HCT116 (cell line): ENCODE measurements around the gene MXD3. TPM values are rescaled to one million over a fixed set of nuclear protein-coding genes. Genes with fewer than 3 reads are reported as not detected.

Experiments
- ATAC-seq: fragments of 200-7000 bp; cut with Tn5 transposase; 2 replicates; pipeline ENCODE4 v1.9.1; 2020; ENCODE audit warnings: mild to moderate bottlenecking, moderate library complexity
- BruUV-seq: library from RNA; stranded (reverse); fragments of 400-500 nt; replicated peaks from 2 replicates; lab custom pipeline; 2021; lab: Mats Ljungman, UMichigan
- CTCF ChIA-PET: fragments of 300-600 bp; sonication (Branson Sonifier 250); formaldehyde crosslinking; loops from one replicate; lab custom pipeline; 2021; ENCODE audit warnings: antibody characterized with exemption; lab: Charles Lee
- POLR2A ChIA-PET: fragments of 300-600, 350-600 bp; sonication (Branson Sonifier 250); formaldehyde crosslinking; loops from one replicate; lab custom pipeline; 2021; ENCODE audit warnings: antibody characterized with exemption; lab: Charles Lee
- RAD21 ChIA-PET, 2 experiments: fragments of 300-600 bp; sonication (Branson Sonifier 250); formaldehyde crosslinking; loops; one replicate each; lab custom pipeline; 2023; ENCODE audit warnings: low total read pairs in 2 of 2; ENCODE audit not compliant: uncharacterized antibody in 2 of 2, unreplicated experiment in 2 of 2, low non-redundant PET in 1 of 2; lab: Charles Lee
- DNase-seq: peaks from one replicate; pipeline ENCODE4 v3.0.0-alpha.2; 2010; ENCODE audit warnings: low read depth, low spot score
- H2AFZ ChIP-seq: fragments of 200-600 bp; shearing (Covaris generic), sonication (generic); 2 replicates; pipeline ENCODE4 v1.6.1; 2017; ENCODE audit warnings: low read depth, mixed run types, mixed read lengths, antibody characterized with exemption, low read length; ENCODE audit not compliant: poor library complexity, severe bottlenecking
- H3K27ac ChIP-seq: 2 replicates; pipeline ENCODE4 v1.5.1; 2012; ENCODE audit warnings: low read depth, low read length
- H3K27me3 ChIP-seq: fragments of 200-600 bp; sonication (generic); 2 replicates; pipeline ENCODE4 v1.6.1; 2016; ENCODE audit warnings: mixed run types, low read length, mixed read lengths; ENCODE audit not compliant: insufficient read depth
- H3K36me3 ChIP-seq, 2 experiments: fragments of 200-500 bp in 1 of 2; fragments of 200-600 bp in 1 of 2; sonication (Bioruptor generic) in 1 of 2; sonication (generic) in 1 of 2; 2 replicates each; pipeline versions ENCODE4 v1.5.1 to v1.6.1; 2014 to 2016; ENCODE audit warnings: low read length in 2 of 2, inconsistent platforms in 1 of 2, mixed read lengths in 1 of 2, mixed run types in 1 of 2; ENCODE audit not compliant: insufficient read depth in 2 of 2, control insufficient read depth in 1 of 2
- H3K4me1 ChIP-seq, 2 experiments: fragments of 200-600 bp in 1 of 2; sonication (generic) in 1 of 2; 2 replicates each; pipeline versions ENCODE4 v1.5.1 to v1.6.1; 2012 to 2017; ENCODE audit warnings: low read length in 2 of 2, inconsistent platforms in 1 of 2, mild to moderate bottlenecking in 1 of 2, mixed read lengths in 1 of 2, mixed run types in 1 of 2, moderate library complexity in 1 of 2; ENCODE audit not compliant: insufficient read depth in 2 of 2, control insufficient read depth in 1 of 2
- H3K4me2 ChIP-seq: fragments of 200-600 bp; sonication (generic); 2 replicates; pipeline ENCODE4 v1.6.1; 2017; ENCODE audit warnings: mixed run types, low read length, mixed read lengths
- H3K4me3 ChIP-seq, 2 experiments: fragments of 200-600 bp in 1 of 2; sonication (generic) in 1 of 2; replicated peaks in 1 of 2; 2 replicates each; pipeline ENCODE4 v1.5.1; 2011 to 2016; ENCODE audit warnings: low read length in 2 of 2, control low read depth in 1 of 2, low read depth in 1 of 2, mild to moderate bottlenecking in 1 of 2, mixed read lengths in 1 of 2, mixed run types in 1 of 2
- H3K79me2 ChIP-seq: fragments of 200-600 bp; sonication (generic); 2 replicates; pipeline ENCODE4 v1.6.1; 2017; ENCODE audit warnings: mild to moderate bottlenecking, mixed run types, low read length, moderate library complexity, mixed read lengths; ENCODE audit not compliant: insufficient read depth
- H3K9ac ChIP-seq: fragments of 200-600 bp; sonication (generic); 2 replicates; pipeline ENCODE4 v1.6.1; 2016; ENCODE audit warnings: low read length, mixed read lengths
- H3K9me2 ChIP-seq: fragments of 200-600 bp; sonication (generic), shearing (Covaris generic); 2 replicates; pipeline ENCODE4 v1.6.1; 2017; ENCODE audit warnings: mixed run types, mild to moderate bottlenecking, moderate library complexity; ENCODE audit not compliant: insufficient read depth
- H3K9me3 ChIP-seq, 2 experiments: fragments of 200-500 bp in 1 of 2; fragments of 200-600 bp in 1 of 2; sonication (Bioruptor generic) in 1 of 2; sonication (generic) in 1 of 2; 2 replicates each; pipeline ENCODE4 v1.6.1; 2014 to 2017; ENCODE audit warnings: low read length in 2 of 2, mixed read lengths in 2 of 2, inconsistent platforms in 1 of 2, low read depth in 1 of 2, mild to moderate bottlenecking in 1 of 2, mixed run types in 1 of 2, moderate library complexity in 1 of 2; ENCODE audit not compliant: control insufficient read depth in 1 of 2, insufficient read depth in 1 of 2
- H4K20me1 ChIP-seq: fragments of 200-600 bp; sonication (generic), shearing (Covaris generic); 2 replicates; pipeline ENCODE4 v1.6.1; 2017; ENCODE audit warnings: mixed run types, mild to moderate bottlenecking, moderate library complexity; ENCODE audit not compliant: insufficient read depth
- CBX3 ChIP-seq: IDR thresholded peaks from 2 replicates; pipeline ENCODE4 v1.6.1; 2012; ENCODE audit warnings: low read depth
- CEBPB ChIP-seq: IDR thresholded peaks from 2 replicates; pipeline ENCODE4 v1.6.1; 2012; ENCODE audit warnings: low read depth
- CTCF ChIP-seq, 3 experiments: fragments of 200-600 bp in 1 of 3; sonication (generic) in 1 of 3; IDR thresholded peaks in 2 of 3; conservative IDR thresholded peaks in 1 of 3; 2 replicates each; pipeline ENCODE4 v1.5.1; 2012 to 2017; ENCODE audit warnings: low read depth in 2 of 3, low read length in 2 of 3, antibody characterized with exemption in 1 of 3, borderline replicate concordance in 1 of 3, control low read depth in 1 of 3, mild to moderate bottlenecking in 1 of 3, mixed read lengths in 1 of 3, mixed run types in 1 of 3, moderate library complexity in 1 of 3; ENCODE audit not compliant: insufficient read depth in 1 of 3
- EGR1 ChIP-seq: IDR thresholded peaks from 2 replicates; pipeline ENCODE4 v1.6.1; 2012; ENCODE audit warnings: low read depth
- ELF1 ChIP-seq: IDR thresholded peaks from 2 replicates; pipeline ENCODE4 v1.6.1; 2012; ENCODE audit warnings: low read depth, borderline replicate concordance
- EZH2 ChIP-seq: fragments of 200-600 bp; sonication (generic); IDR thresholded peaks from 2 replicates; pipeline ENCODE4 v1.6.1; 2017; ENCODE audit warnings: antibody characterized with exemption, mixed run types
- EZH2phosphoT487 ChIP-seq: fragments of 200-600 bp; IDR thresholded peaks from 2 replicates; pipeline ENCODE4 v1.6.1; 2018; ENCODE audit warnings: antibody characterized with exemption, borderline replicate concordance
- FOSL1 ChIP-seq: IDR thresholded peaks from 2 replicates; pipeline ENCODE4 v1.6.1; 2012; ENCODE audit warnings: low read depth
- JUND ChIP-seq: IDR thresholded peaks from 2 replicates; pipeline ENCODE4 v1.6.1; 2012
- POLR2A ChIP-seq: IDR thresholded peaks from 2 replicates; pipeline ENCODE4 v1.7.0; 2011; ENCODE audit warnings: borderline replicate concordance; ENCODE audit not compliant: insufficient read depth, insufficient read length; ENCODE audit errors: extremely low read depth
- POLR2AphosphoS5 ChIP-seq: IDR thresholded peaks from 2 replicates; pipeline ENCODE4 v1.6.1; 2011; ENCODE audit warnings: mild to moderate bottlenecking, low read depth, low read length, moderate library complexity
- RAD21 ChIP-seq: IDR thresholded peaks from 2 replicates; pipeline ENCODE4 v1.6.1; 2012; ENCODE audit warnings: low read depth, mild to moderate bottlenecking
- REST ChIP-seq: IDR thresholded peaks from 2 replicates; pipeline ENCODE4 v1.6.1; 2012; ENCODE audit warnings: low read depth
- SIN3A ChIP-seq: IDR thresholded peaks from 2 replicates; pipeline ENCODE4 v1.6.1; 2012; ENCODE audit warnings: low read depth
- SRF ChIP-seq: IDR thresholded peaks from 2 replicates; pipeline ENCODE4 v1.6.1; 2012; ENCODE audit warnings: low read depth
- TCF7L2 ChIP-seq: IDR thresholded peaks from 2 replicates; pipeline ENCODE4 v1.7.0; 2011; ENCODE audit warnings: borderline replicate concordance, inconsistent platforms; ENCODE audit not compliant: insufficient read depth, insufficient read length; ENCODE audit errors: extremely low read depth
- ZFX ChIP-seq: fragments of 450-650 bp; IDR thresholded peaks from 2 replicates; pipeline ENCODE4 v1.6.1; 2017
- ZNF274 ChIP-seq: fragments of 200-500 bp; sonication (Bioruptor generic); IDR thresholded peaks from 2 replicates; pipeline ENCODE4 v1.6.1; 2014; ENCODE audit warnings: mild to moderate bottlenecking, low read depth, low read length, inconsistent platforms
- intact Hi-C: fragments of 100-400 bp; cut with micrococcal nuclease; formaldehyde crosslinking; loops from 2 replicates; pipeline ENCODE4 v1.10.0; 2022
- total RNA-seq: library from RNA; stranded (reverse); gene quantifications from one replicate; pipeline ENCODE4 v1.2.1, GENCODE V29; 2021; ENCODE audit not compliant: unreplicated experiment
- TF ChIP-seq, protein P1 (sequence below): IDR thresholded peaks from 2 replicates; pipeline ENCODE4 v1.6.1; 2012
- TF ChIP-seq, protein P2 (sequence below): IDR thresholded peaks from 2 replicates; pipeline ENCODE4 v1.6.1; 2012

Gene MXD3
- total RNA-seq, 1 experiment from 2014 or later, result 37.6 TPM

DNA sequence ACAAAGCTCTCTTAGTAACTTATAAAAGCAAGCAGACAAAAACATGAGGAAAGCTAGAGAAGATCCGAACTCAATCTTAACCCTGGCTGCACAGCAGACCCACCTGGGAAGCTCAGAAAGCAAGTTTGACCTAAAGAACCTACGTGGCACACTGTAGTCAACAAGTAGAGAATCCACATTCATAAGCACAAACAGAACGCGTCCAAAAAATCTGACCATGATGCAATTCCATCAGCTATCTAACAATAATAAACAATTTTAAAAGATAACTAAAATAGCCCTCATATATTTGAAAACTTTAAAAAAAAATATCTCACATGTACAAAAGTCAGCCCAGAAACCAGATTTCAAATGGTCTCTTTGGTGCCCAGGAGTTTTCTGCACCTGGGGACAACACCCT lies 35.1 kb upstream of the MXD3 start:
- Histone ChIP-seq H3K4me1 (peaks cover 10% of the 10 kb centered on the region in 2 experiments), H4K20me1 (peaks cover 3% of the 10 kb centered on the region; the same call in 1 of the 2 replicates), H2AFZ (no peak overlapping the region), H3K36me3 (peaks cover 8 to 11% of the 10 kb centered on the region in 2 experiments; a peak in 3 of 4 replicates), H3K4me2 (no peak overlapping the region), H3K9me3 (no peaks in the 10 kb centered on the region), H3K9me2 (no peaks in the 10 kb centered on the region), H3K27me3 (no peaks in the 10 kb centered on the region), H3K9ac (no peak overlapping the region), H3K79me2 (peaks cover 91% of the 10 kb centered on the region), H3K27ac (no peak overlapping the region), H3K4me3 (no peak overlapping the region)
- intact Hi-C loops, result no loop called here
- no peak for DNase-seq
- TF ChIP-seq EGR1, result no peak
- TF ChIP-seq ELF1, result no peak
- TF ChIP-seq, protein P1, sequence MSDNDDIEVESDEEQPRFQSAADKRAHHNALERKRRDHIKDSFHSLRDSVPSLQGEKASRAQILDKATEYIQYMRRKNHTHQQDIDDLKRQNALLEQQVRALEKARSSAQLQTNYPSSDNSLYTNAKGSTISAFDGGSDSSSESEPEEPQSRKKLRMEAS, result no peak
- TF ChIP-seq EZH2, result no peak
- no peak for TF ChIP-seq ZFX
- no peak for TF ChIP-seq REST
- no peak for TF ChIP-seq CBX3
- no peak for TF ChIP-seq CEBPB
- TF ChIP-seq, protein P2, sequence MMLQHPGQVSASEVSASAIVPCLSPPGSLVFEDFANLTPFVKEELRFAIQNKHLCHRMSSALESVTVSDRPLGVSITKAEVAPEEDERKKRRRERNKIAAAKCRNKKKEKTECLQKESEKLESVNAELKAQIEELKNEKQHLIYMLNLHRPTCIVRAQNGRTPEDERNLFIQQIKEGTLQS, result no peak
- no peak for TF ChIP-seq POLR2A
- no peak for TF ChIP-seq ZNF274
- TF ChIP-seq POLR2AphosphoS5, result no peak
- TF ChIP-seq CTCF (IDR thresholded peaks at IDR 0.05 in 2 of 3, conservative IDR thresholded peaks at IDR 0.05 in 1 of 3; ENCODE audit: borderline replicate concordance in 1 of 3, insufficient read depth in 1 of 3, low read depth in 2 of 3, low read length in 2 of 3), result no peak
- no peak for TF ChIP-seq FOSL1
- no peak for TF ChIP-seq SRF
- TF ChIP-seq RAD21, result no peak
- TF ChIP-seq TCF7L2, result no peak
- no peak for TF ChIP-seq JUND
- TF ChIP-seq SIN3A, result no peak
- TF ChIP-seq EZH2phosphoT487, result no peak
- no peak for ATAC-seq
- ChIA-PET POLR2A (no interaction called here), CTCF (interaction anchor here (0.9 to 1.9 kb wide), 2 partner anchors 24 to 37 kb away, joined by 3 to 6 read pairs; no protein-coding TSS in a partner anchor), RAD21 (no interaction called here)
- no TSS peak for BruUV-seq
